Esophagus muscularis mucosa (tissue), 4 donors: ENCODE data around the gene UMODL1. TPM values are rescaled to one million over a fixed set of nuclear protein-coding genes. Genes with fewer than 3 reads are reported as not detected.

Experiments used
- DNase-seq: peaks from one replicate; pipeline ENCODE4 v3.0.0-alpha.2; 2017; ENCODE audit errors: extremely low spot score
- H3K27ac ChIP-seq, 4 donors: fragments of 200-600 bp; sonication (generic); replicated peaks in 1 of 4; 1 replicate in 3 of 4; 2 replicates in 1 of 4; pipeline ENCODE4 v1.5.1; 2016 to 2019; ENCODE audit warnings: mild to moderate bottlenecking in 1 of 4
- H3K27me3 ChIP-seq, 4 donors: fragments of 200-600 bp; sonication (generic); one replicate each; pipeline versions ENCODE4 v1.5.1 to v1.6.0; 2016 to 2019
- H3K36me3 ChIP-seq, 4 donors: fragments of 200-600 bp; sonication (generic); one replicate each; pipeline ENCODE4 v1.5.1; 2016 to 2019
- H3K4me1 ChIP-seq, 4 donors: fragments of 200-600 bp; sonication (generic); one replicate each; pipeline ENCODE4 v1.5.1; 2016 to 2019
- H3K4me3 ChIP-seq, 4 donors: fragments of 200-600 bp; sonication (generic); 1 replicate in 2 of 4; 2 replicates in 2 of 4; pipeline ENCODE4 v1.5.1; 2016 to 2019; ENCODE audit warnings: mild to moderate bottlenecking in 4 of 4, moderate library complexity in 1 of 4
- H3K9me3 ChIP-seq, 4 donors: fragments of 200-600 bp; sonication (generic); 1 replicate in 3 of 4; 2 replicates in 1 of 4; pipeline ENCODE4 v1.5.1; 2016 to 2019
- EP300 ChIP-seq: sonication (generic); formaldehyde crosslinking; IDR thresholded peaks from one replicate; pipeline ENCODE4 v1.6.1; 2017; ENCODE audit warnings: antibody characterized with exemption
- POLR2A ChIP-seq: fragments of 450-650 bp; IDR thresholded peaks from one replicate; pipeline ENCODE4 v1.6.1; 2017; ENCODE audit warnings: antibody characterized with exemption, moderate library complexity, mild to moderate bottlenecking, low read depth
- POLR2AphosphoS5 ChIP-seq, 2 donors: sonication (generic); formaldehyde crosslinking; IDR thresholded peaks; one replicate each; pipeline ENCODE4 v1.6.1; 2017; ENCODE audit warnings: antibody characterized with exemption in 2 of 2
- WGBS: methylation state at CpG from one replicate; pipeline ENCODE4 v1.1.5; 2018; 5-methylcytosine and 5-hydroxymethylcytosine counted together
- intact Hi-C: fragments of 100-400 bp; cut with DNase I; formaldehyde crosslinking; loops from one replicate; pipeline ENCODE4 v1.15.1; 2023
- total RNA-seq, 4 donors: library from RNA; depleted of rRNA; stranded (reverse); fragments of >200 nt; gene quantifications; one replicate each; pipeline versions ENCODE4 v1.1.0 to v1.2.1, GENCODE V29; 2016
- TF ChIP-seq, protein P1 (sequence below), 3 experiments: fragments of 200-600 bp in 2 of 3; fragments of 450-650 bp in 1 of 3; sonication (generic) in 2 of 3; IDR thresholded peaks; one replicate each; pipeline ENCODE4 v1.5.1; 2017 to 2019; ENCODE audit warnings: antibody characterized with exemption in 3 of 3, mild to moderate bottlenecking in 2 of 3, moderate library complexity in 1 of 3

Gene UMODL1
- total RNA-seq, 4 donors from 2014 or later: 0.13 TPM; not detected in 3

DNA sequence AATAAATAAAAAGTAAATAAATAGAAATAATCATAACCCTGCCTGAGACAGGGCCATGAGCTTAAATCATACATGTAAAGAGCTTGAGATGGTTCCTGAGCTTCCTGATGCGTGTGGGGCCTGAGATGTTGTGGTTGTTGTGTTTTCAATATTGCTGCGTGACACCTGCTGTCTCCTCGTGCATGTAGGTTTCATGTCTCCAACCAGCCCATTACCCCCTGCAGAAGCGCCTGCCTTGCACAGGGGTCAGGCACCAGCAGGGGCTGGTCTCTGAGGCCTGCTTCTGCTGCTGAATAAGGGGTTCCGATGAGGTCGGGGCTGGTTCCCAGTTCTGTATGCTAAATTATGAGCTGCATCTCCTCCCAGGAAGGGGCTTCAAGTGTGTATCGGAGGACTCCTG is 15.9 kb downstream of the UMODL1 start:
- WGBS: 96% methylated on average over 7 of the region's 7 CpGs
- no peaks in the 10 kb centered on the region for H3K9me3 ChIP-seq
- no peaks in the 10 kb centered on the region for H3K36me3 ChIP-seq
- intact Hi-C loops: no loop called here
- no peak for TF ChIP-seq POLR2AphosphoS5 (IDR thresholded peaks at IDR 0.05)
- TF ChIP-seq POLR2A: no peak
- TF ChIP-seq, protein P1, sequence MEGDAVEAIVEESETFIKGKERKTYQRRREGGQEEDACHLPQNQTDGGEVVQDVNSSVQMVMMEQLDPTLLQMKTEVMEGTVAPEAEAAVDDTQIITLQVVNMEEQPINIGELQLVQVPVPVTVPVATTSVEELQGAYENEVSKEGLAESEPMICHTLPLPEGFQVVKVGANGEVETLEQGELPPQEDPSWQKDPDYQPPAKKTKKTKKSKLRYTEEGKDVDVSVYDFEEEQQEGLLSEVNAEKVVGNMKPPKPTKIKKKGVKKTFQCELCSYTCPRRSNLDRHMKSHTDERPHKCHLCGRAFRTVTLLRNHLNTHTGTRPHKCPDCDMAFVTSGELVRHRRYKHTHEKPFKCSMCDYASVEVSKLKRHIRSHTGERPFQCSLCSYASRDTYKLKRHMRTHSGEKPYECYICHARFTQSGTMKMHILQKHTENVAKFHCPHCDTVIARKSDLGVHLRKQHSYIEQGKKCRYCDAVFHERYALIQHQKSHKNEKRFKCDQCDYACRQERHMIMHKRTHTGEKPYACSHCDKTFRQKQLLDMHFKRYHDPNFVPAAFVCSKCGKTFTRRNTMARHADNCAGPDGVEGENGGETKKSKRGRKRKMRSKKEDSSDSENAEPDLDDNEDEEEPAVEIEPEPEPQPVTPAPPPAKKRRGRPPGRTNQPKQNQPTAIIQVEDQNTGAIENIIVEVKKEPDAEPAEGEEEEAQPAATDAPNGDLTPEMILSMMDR (IDR thresholded peaks at IDR 0.05): no peak
- TF ChIP-seq EP300: no peak
- peaks cover 0 to 27% (median 0%) of the 10 kb centered on the region in 4 donors for H3K27me3 ChIP-seq
- DNase-seq: no peak
- no peaks in the 10 kb centered on the region for H3K4me1 ChIP-seq
- H3K4me3 ChIP-seq: no peak overlapping the region
- no peak overlapping the region for H3K27ac ChIP-seq

DNA sequence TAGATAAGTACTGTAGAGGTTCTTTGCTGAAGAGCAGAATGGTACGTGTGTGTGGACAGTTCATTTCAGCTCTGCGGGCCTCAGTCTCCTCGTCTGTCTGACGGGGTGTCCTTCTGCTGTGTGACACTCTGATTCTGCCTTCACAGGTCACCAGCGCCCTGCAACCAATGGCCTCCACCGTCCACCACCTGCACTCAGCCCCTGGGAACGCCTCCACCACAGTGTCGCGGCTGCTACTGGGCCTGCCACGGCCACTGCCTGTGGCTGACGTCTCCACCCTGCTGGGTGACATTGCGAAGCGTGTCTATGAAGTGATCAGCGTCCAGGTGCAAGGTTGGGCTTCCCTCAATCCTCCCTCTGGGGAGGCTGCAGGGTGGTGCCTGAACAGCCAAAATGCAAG is 17.0 kb downstream of the UMODL1 start:
- H3K36me3 ChIP-seq: no peaks in the 10 kb centered on the region
- H3K27ac ChIP-seq: no peak overlapping the region
- no peak overlapping the region for H3K4me3 ChIP-seq
- DNase-seq: no peak
- no peaks in the 10 kb centered on the region for H3K4me1 ChIP-seq
- TF ChIP-seq POLR2AphosphoS5 (IDR thresholded peaks at IDR 0.05): no peak
- TF ChIP-seq POLR2A: no peak
- TF ChIP-seq, protein P1 (IDR thresholded peaks at IDR 0.05): no peak
- no peak for TF ChIP-seq EP300
- H3K9me3 ChIP-seq: no peaks in the 10 kb centered on the region
- WGBS: 90% methylated on average over 10 of the region's 14 CpGs
- peaks cover 0 to 24% (median under 1%) of the 10 kb centered on the region in 4 donors for H3K27me3 ChIP-seq
- intact Hi-C loops: no loop called here

DNA sequence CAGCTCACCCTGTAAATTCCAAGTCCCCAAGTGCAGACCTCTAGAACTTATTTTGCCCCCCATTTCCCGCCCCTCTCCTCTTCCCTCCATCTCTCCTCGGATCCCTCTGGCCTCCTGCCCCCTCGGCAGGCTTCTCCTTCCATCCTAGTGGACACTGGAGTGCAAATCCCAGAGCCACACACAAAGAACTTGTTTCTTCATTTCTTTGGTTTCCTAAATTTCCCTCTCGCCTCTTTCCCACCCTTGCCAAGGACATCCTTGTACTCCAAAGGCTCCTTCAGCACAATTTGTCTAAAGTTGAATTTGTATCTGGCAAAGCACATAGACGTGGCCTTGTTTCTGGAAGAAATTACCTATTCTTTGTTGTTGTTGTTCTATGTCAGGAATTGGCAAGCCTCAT is 17.5 kb downstream of the UMODL1 start:
- intact Hi-C loops: no loop called here
- H3K27ac ChIP-seq: no peak overlapping the region
- H3K27me3 ChIP-seq: peaks cover 0 to 24% (median 2%) of the 10 kb centered on the region in 4 donors
- H3K4me1 ChIP-seq: no peaks in the 10 kb centered on the region
- TF ChIP-seq EP300 (no peak), POLR2A (no peak), POLR2AphosphoS5 (IDR thresholded peaks at IDR 0.05) (no peak)
- TF ChIP-seq, protein P1 (IDR thresholded peaks at IDR 0.05): no peak
- H3K9me3 ChIP-seq: no peaks in the 10 kb centered on the region
- H3K36me3 ChIP-seq: no peaks in the 10 kb centered on the region
- no peak for DNase-seq
- no peak overlapping the region for H3K4me3 ChIP-seq
- WGBS: 87% methylated on average over 5 of the region's 5 CpGs

DNA sequence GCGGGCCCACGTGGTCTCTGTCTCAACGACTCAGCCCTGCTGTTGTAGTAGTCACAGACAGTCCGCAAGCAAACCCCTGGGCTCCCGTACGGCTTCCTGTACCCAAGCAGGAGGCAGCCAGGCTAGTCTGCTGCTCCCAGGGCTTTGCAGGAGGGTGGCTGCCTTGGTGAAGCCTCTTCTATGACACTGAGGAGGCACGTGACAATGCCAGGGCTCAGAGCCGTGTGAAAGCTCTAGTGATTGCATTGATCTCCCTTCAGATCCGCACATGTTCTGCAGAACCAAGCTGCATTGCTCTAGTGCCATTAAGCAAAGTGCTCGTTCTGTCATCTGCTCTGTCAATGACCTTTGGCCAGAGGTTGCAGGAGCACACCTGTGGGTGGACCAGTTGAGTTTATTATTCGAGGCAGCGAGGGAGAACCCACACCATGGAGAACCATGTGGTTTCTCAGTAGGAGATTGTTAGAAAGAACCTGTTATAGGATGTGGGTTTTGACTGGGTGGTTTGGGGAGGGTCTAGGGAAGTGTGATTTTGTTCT is 18.0 kb downstream of the UMODL1 start:
- intact Hi-C loops: no loop called here
- H3K9me3 ChIP-seq: peaks cover 0 to 4% (median 0%) of the 10 kb centered on the region in 4 donors
- no peak overlapping the region for H3K27ac ChIP-seq

More for the DNA sequence above, 18.0 kb downstream of the UMODL1 start:
- H3K27me3 ChIP-seq: peaks cover 0 to 25% (median 2%) of the 10 kb centered on the region in 4 donors
- WGBS: 77% methylated on average over 11 of the region's 12 CpGs
- no peak overlapping the region for H3K4me3 ChIP-seq
- no peak for DNase-seq
- no peaks in the 10 kb centered on the region for H3K4me1 ChIP-seq
- TF ChIP-seq POLR2A: no peak
- TF ChIP-seq POLR2AphosphoS5 (IDR thresholded peaks at IDR 0.05): no peak
- TF ChIP-seq EP300: no peak
- TF ChIP-seq, protein P1 (IDR thresholded peaks at IDR 0.05): no peak
- no peaks in the 10 kb centered on the region for H3K36me3 ChIP-seq
